ENCODE data around the gene CDH4. TPM values are rescaled to one million over a fixed set of nuclear protein-coding genes. Genes with fewer than 3 reads are reported as not detected.
"Not testable (repeated sequence)": the region's sequence is repeated elsewhere in the genome, so short reads cannot be mapped to it uniquely, and the experiment has no call there.

CDH4 gene
- total and polyA plus RNA-seq, 3 experiments from 2014 or later: 0.22 TPM; not detected in 2

GRCh38 chr20:61464307-61465303 lies 212.5 kb downstream of the CDH4 start:
- Histone ChIP-seq H3K27me3 (ENCODE audit: insufficient read depth, low read length, poor library complexity, severe bottlenecking) (no peaks in the 10 kb centered on the region), H3K4me3 (ENCODE audit: low read length) (no peak overlapping the region), H3K36me3 (ENCODE audit: insufficient read depth, low read length) (no peaks in the 10 kb centered on the region), H3K9me3 (ENCODE audit: low read length) (no peaks in the 10 kb centered on the region), H3K27ac (ENCODE audit: low read depth, low read length) (no peak overlapping the region), H3K4me1 (ENCODE audit: insufficient read depth, low read length) (no peaks in the 10 kb centered on the region)
- H3K27ac Mint-ChIP-seq: no peak overlapping the region
- peaks cover 3 to 17% (median 10%) of the 10 kb centered on the region in 5 donors for H3K9me3 Mint-ChIP-seq
- no peak overlapping the region for H3K4me3 Mint-ChIP-seq
- peaks cover 0 to 1% of the 10 kb centered on the region in 2 donors for H3K27me3 Mint-ChIP-seq
- no peaks in the 10 kb centered on the region for H3K4me1 Mint-ChIP-seq
- H3K36me3 Mint-ChIP-seq: no peaks in the 10 kb centered on the region
- POLR2A ChIA-PET: no interaction called here
- CTCF ChIA-PET: no interaction called here
- DNase-seq: no peak

- DNase-seq: no peak
- ChIA-PET CTCF (no interaction called here), POLR2A (no interaction called here)
- H3K27ac Mint-ChIP-seq: no peak overlapping the region
- Histone ChIP-seq H3K4me3 (ENCODE audit: low read length) (no peak overlapping the region), H3K36me3 (ENCODE audit: insufficient read depth, low read length) (no peaks in the 10 kb centered on the region), H3K27ac (ENCODE audit: low read depth, low read length) (no peak overlapping the region), H3K9me3 (ENCODE audit: low read length) (no peaks in the 10 kb centered on the region), H3K27me3 (ENCODE audit: insufficient read depth, low read length, poor library complexity, severe bottlenecking) (peaks cover 3% of the 10 kb centered on the region), H3K4me1 (ENCODE audit: insufficient read depth, low read length) (no peaks in the 10 kb centered on the region)
- peaks cover 4 to 16% of the 10 kb centered on the region in 2 donors for H3K27me3 Mint-ChIP-seq
- H3K9me3 Mint-ChIP-seq: peaks cover 2 to 15% (median 7%) of the 10 kb centered on the region in 5 donors
- no peaks in the 10 kb centered on the region for H3K4me1 Mint-ChIP-seq
- no peak overlapping the region for H3K4me3 Mint-ChIP-seq
- H3K36me3 Mint-ChIP-seq: no peaks in the 10 kb centered on the region
These were observed 223.7 kb downstream of the CDH4 start for GRCh38 chr20:61475729-61476128.

GRCh38 chr20:61476956-61477355 lies 224.9 kb downstream of the CDH4 start:
- no peak overlapping the region for H3K27ac Mint-ChIP-seq
- no peak overlapping the region for H3K4me3 ChIP-seq (ENCODE audit: low read length)
- H3K36me3 Mint-ChIP-seq: no peaks in the 10 kb centered on the region
- H3K4me1 ChIP-seq (ENCODE audit: insufficient read depth, low read length): no peaks in the 10 kb centered on the region
- no peaks in the 10 kb centered on the region for H3K4me1 Mint-ChIP-seq
- POLR2A ChIA-PET: no interaction called here
- H3K4me3 Mint-ChIP-seq: no peak overlapping the region
- DNase-seq: no peak
- peaks cover 4 to 16% of the 10 kb centered on the region in 2 donors for H3K27me3 Mint-ChIP-seq
- no peaks in the 10 kb centered on the region for H3K36me3 ChIP-seq (ENCODE audit: insufficient read depth, low read length)
- CTCF ChIA-PET: no interaction called here
- no peak overlapping the region for H3K27ac ChIP-seq (ENCODE audit: low read depth, low read length)
- H3K9me3 ChIP-seq (ENCODE audit: low read length): no peaks in the 10 kb centered on the region
- peaks cover 3% of the 10 kb centered on the region for H3K27me3 ChIP-seq (ENCODE audit: insufficient read depth, low read length, poor library complexity, severe bottlenecking)
- H3K9me3 Mint-ChIP-seq: peaks cover 2 to 10% (median 7%) of the 10 kb centered on the region in 5 donors

- Mint-ChIP-seq H3K36me3 (no peaks in the 10 kb centered on the region), H3K27ac (no peak overlapping the region), H3K9me3 (peaks cover 2 to 10% (median 4%) of the 10 kb centered on the region in 5 donors), H3K27me3 (peaks cover 4 to 16% of the 10 kb centered on the region in 2 donors), H3K4me3 (no peak overlapping the region), H3K4me1 (no peaks in the 10 kb centered on the region)
- no peak for DNase-seq
- Histone ChIP-seq H3K27me3 (ENCODE audit: insufficient read depth, low read length, poor library complexity, severe bottlenecking) (peaks cover 3% of the 10 kb centered on the region), H3K4me1 (ENCODE audit: insufficient read depth, low read length) (no peaks in the 10 kb centered on the region), H3K27ac (ENCODE audit: low read depth, low read length) (no peak overlapping the region), H3K36me3 (ENCODE audit: insufficient read depth, low read length) (no peaks in the 10 kb centered on the region), H3K9me3 (ENCODE audit: low read length) (no peaks in the 10 kb centered on the region), H3K4me3 (ENCODE audit: low read length) (no peak overlapping the region)
- ChIA-PET POLR2A (no interaction called here), CTCF (no interaction called here)
These were observed 225.4 kb downstream of the CDH4 start for GRCh38 chr20:61477451-61477861.

GRCh38 chr20:61478094-61478493 lies 226.0 kb downstream of the CDH4 start:
- Mint-ChIP-seq H3K27me3 (peaks cover 4 to 16% of the 10 kb centered on the region in 2 donors), H3K9me3 (peaks cover 2 to 10% (median 4%) of the 10 kb centered on the region in 5 donors), H3K36me3 (no peaks in the 10 kb centered on the region), H3K27ac (no peak overlapping the region), H3K4me3 (no peak overlapping the region), H3K4me1 (no peaks in the 10 kb centered on the region)
- no peaks in the 10 kb centered on the region for H3K36me3 ChIP-seq (ENCODE audit: insufficient read depth, low read length)
- no peak overlapping the region for H3K27ac ChIP-seq (ENCODE audit: low read depth, low read length)
- POLR2A ChIA-PET: no interaction called here
- CTCF ChIA-PET: no interaction called here
- H3K9me3 ChIP-seq (ENCODE audit: low read length): no peaks in the 10 kb centered on the region
- peaks cover 3% of the 10 kb centered on the region for H3K27me3 ChIP-seq (ENCODE audit: insufficient read depth, low read length, poor library complexity, severe bottlenecking)
- no peak overlapping the region for H3K4me3 ChIP-seq (ENCODE audit: low read length)
- DNase-seq: no peak
- no peaks in the 10 kb centered on the region for H3K4me1 ChIP-seq (ENCODE audit: insufficient read depth, low read length)

GRCh38 chr20:61478611-61479305 lies 226.7 kb downstream of the CDH4 start:
- no peaks in the 10 kb centered on the region for H3K9me3 ChIP-seq (ENCODE audit: low read length)
- no peak overlapping the region for H3K27ac ChIP-seq (ENCODE audit: low read depth, low read length)
- DNase-seq: no peak
- no peak overlapping the region for H3K4me3 ChIP-seq (ENCODE audit: low read length)
- Mint-ChIP-seq H3K4me3 (no peak overlapping the region), H3K27me3 (peaks cover 4 to 16% of the 10 kb centered on the region in 2 donors), H3K36me3 (no peaks in the 10 kb centered on the region), H3K9me3 (peaks cover 2 to 10% (median 4%) of the 10 kb centered on the region in 5 donors), H3K4me1 (no peaks in the 10 kb centered on the region), H3K27ac (no peak overlapping the region)
- no peaks in the 10 kb centered on the region for H3K36me3 ChIP-seq (ENCODE audit: insufficient read depth, low read length)
- CTCF ChIA-PET: no interaction called here
- POLR2A ChIA-PET: no interaction called here
- H3K4me1 ChIP-seq (ENCODE audit: insufficient read depth, low read length): no peaks in the 10 kb centered on the region
- peaks cover 3% of the 10 kb centered on the region for H3K27me3 ChIP-seq (ENCODE audit: insufficient read depth, low read length, poor library complexity, severe bottlenecking)

- H3K4me3 Mint-ChIP-seq; H3K27ac ChIP-seq (ENCODE audit: low read depth, low read length); DNase-seq; H3K4me1 Mint-ChIP-seq; H3K4me1 ChIP-seq (ENCODE audit: insufficient read depth, low read length); H3K36me3 Mint-ChIP-seq; H3K4me3 ChIP-seq (ENCODE audit: low read length); H3K27me3 ChIP-seq (ENCODE audit: insufficient read depth, low read length, poor library complexity, severe bottlenecking); CTCF ChIA-PET; H3K36me3 ChIP-seq (ENCODE audit: insufficient read depth, low read length); H3K9me3 ChIP-seq (ENCODE audit: low read length); POLR2A ChIA-PET; H3K27ac Mint-ChIP-seq: not testable (repeated sequence)
- peaks cover 4 to 16% of the 10 kb centered on the region in 2 donors for H3K27me3 Mint-ChIP-seq
- peaks cover 2 to 12% (median 6%) of the 10 kb centered on the region in 5 donors for H3K9me3 Mint-ChIP-seq
These were observed 227.4 kb downstream of the CDH4 start for GRCh38 chr20:61479433-61479832.

- Mint-ChIP-seq H3K4me3 (no peak overlapping the region), H3K9me3 (peaks cover 2 to 12% (median 6%) of the 10 kb centered on the region in 5 donors), H3K4me1 (no peaks in the 10 kb centered on the region), H3K36me3 (no peaks in the 10 kb centered on the region), H3K27me3 (peaks cover 4 to 11% of the 10 kb centered on the region in 2 donors), H3K27ac (no peak overlapping the region)
- no peak for DNase-seq
- no peaks in the 10 kb centered on the region for H3K4me1 ChIP-seq (ENCODE audit: insufficient read depth, low read length)
- no peaks in the 10 kb centered on the region for H3K36me3 ChIP-seq (ENCODE audit: insufficient read depth, low read length)
- no peaks in the 10 kb centered on the region for H3K9me3 ChIP-seq (ENCODE audit: low read length)
- ChIA-PET CTCF (no interaction called here), POLR2A (no interaction called here)
- no peaks in the 10 kb centered on the region for H3K27me3 ChIP-seq (ENCODE audit: insufficient read depth, low read length, poor library complexity, severe bottlenecking)
- H3K4me3 ChIP-seq (ENCODE audit: low read length): no peak overlapping the region
- H3K27ac ChIP-seq (ENCODE audit: low read depth, low read length): no peak overlapping the region
These were observed 228.2 kb downstream of the CDH4 start for GRCh38 chr20:61480158-61480825.
